Measurements from ENCODE around the gene CCDC30. TPM values are rescaled to one million over a fixed set of nuclear protein-coding genes. Genes with fewer than 3 reads are reported as not detected.

CCDC30 gene
- total RNA-seq, 1 donor from 2014 or later, result 2.0 TPM

DNA sequence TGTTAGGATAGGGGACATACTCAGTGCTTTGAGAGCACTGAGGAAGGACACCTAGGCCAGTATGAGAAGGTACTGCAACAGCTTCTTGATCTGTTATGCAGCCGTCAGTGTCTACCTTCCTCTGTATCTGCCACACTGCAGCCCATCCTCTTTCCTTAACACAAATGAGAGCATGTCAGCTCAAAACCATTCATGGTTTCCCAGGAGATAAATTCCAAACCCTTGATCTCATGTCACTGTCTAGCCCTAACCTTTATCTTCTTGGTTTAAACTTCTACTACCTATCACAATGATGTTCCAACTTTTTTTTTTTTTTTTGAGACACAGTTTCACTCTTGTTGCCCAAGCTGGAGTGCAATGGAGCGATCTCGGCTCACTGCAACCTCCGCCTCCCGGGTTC, 8.7 kb upstream of the CCDC30 start:
- Histone ChIP-seq H2AFZ (replicated peaks) (no peak overlapping the region), H3K4me1 (peaks cover 5% of the 10 kb centered on the region), H4K20me1 (ENCODE audit: low read depth) (no peaks in the 10 kb centered on the region), H3K27me3 (no peaks in the 10 kb centered on the region), H3K4me2 (no peak overlapping the region), H3K4me3 (no peak overlapping the region), H3K9ac (no peak overlapping the region), H3F3A (ENCODE audit: low read depth) (peaks cover 6% of the 10 kb centered on the region), H3K9me3 (ENCODE audit: low read depth) (no peaks in the 10 kb centered on the region), H3K36me3 (no peaks in the 10 kb centered on the region), H3K79me2 (ENCODE audit: low read depth) (peaks cover 20% of the 10 kb centered on the region), H3K27ac (no peak overlapping the region)
- Mint-ChIP-seq H3K36me3 (peaks cover 7% of the 10 kb centered on the region), H3K9me3 (no peaks in the 10 kb centered on the region), H3K27ac (no peak overlapping the region), H3K4me3 (no peak overlapping the region), H3K4me1 (peaks cover 17% of the 10 kb centered on the region), H3K27me3 (ENCODE audit: insufficient read depth, low read depth) (peaks cover 10% of the 10 kb centered on the region)
- TF ChIP-seq, protein P1, sequence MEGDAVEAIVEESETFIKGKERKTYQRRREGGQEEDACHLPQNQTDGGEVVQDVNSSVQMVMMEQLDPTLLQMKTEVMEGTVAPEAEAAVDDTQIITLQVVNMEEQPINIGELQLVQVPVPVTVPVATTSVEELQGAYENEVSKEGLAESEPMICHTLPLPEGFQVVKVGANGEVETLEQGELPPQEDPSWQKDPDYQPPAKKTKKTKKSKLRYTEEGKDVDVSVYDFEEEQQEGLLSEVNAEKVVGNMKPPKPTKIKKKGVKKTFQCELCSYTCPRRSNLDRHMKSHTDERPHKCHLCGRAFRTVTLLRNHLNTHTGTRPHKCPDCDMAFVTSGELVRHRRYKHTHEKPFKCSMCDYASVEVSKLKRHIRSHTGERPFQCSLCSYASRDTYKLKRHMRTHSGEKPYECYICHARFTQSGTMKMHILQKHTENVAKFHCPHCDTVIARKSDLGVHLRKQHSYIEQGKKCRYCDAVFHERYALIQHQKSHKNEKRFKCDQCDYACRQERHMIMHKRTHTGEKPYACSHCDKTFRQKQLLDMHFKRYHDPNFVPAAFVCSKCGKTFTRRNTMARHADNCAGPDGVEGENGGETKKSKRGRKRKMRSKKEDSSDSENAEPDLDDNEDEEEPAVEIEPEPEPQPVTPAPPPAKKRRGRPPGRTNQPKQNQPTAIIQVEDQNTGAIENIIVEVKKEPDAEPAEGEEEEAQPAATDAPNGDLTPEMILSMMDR (IDR thresholded peaks at IDR 0.05), result no peak
- TF ChIP-seq EZH2 (IDR thresholded peaks at IDR 0.05), result no peak
- TF ChIP-seq EZH2phosphoT487 (IDR thresholded peaks at IDR 0.05), result no peak
- no peak for DNase-seq (ENCODE audit: low spot score)

DNA sequence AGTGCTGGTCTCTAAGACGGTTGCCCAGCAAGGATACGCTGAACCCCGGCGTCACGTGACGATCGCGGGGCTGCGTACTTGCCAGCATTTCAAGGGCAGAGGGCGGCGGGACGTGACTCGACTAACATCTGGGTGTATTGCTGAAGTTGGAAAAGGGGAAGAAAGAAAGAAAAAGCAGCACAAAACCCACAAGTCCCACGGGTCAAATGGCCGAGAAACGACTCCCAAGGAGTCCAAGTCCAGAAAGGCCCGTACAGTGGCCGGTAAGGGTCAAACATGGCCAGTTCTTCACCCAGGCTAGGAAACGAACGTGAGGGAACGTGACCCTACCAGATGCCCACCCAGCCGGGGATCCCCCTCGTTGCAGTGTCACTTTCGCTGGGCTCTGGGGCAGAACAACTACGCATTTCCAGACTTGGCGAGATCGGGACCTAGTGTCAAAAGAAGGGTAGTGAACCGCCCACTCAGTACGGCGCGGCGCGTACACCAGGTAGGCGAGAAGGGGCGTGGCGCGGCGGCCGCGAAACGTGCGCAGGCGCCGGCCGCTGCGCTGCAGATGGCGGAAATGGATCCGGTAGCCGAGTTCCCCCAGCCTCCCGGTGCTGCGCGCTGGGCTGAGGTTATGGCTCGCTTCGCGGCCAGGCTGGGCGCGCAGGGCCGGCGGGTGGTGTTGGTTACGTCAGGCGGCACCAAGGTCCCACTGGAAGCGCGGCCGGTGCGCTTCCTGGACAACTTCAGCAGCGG, 6.9 kb upstream of the CCDC30 start, which contains the start of the genes PPCS and ZMYND12:
PPCS (plus strand) TSS at position 534 of the 744 bp plus-strand sequence; CDS start at position 557, 23 bp downstream.
ZMYND12 (minus strand) TSS at position 13 of the 744 bp plus-strand sequence. CDS start 25 bp downstream, outside the sequence.
- peak within 1 kb of the TSS; percentile 89 for H3K4me2 ChIP-seq
- TF ChIP-seq, protein P1 (IDR thresholded peaks at IDR 0.05), result peak; percentile 1
- TF ChIP-seq EZH2 (IDR thresholded peaks at IDR 0.05), result no peak
- H3K27ac ChIP-seq, result peak within 1 kb of the TSS; percentile 2
- H3K4me3 ChIP-seq, result peak within 1 kb of the TSS; percentile 85
- H3F3A ChIP-seq (ENCODE audit: low read depth), result peaks cover 15% of the 10 kb centered on the region
- peak within 1 kb of the TSS; percentile 95 for H2AFZ ChIP-seq (replicated peaks)
- no peaks in the 10 kb centered on the region for H4K20me1 ChIP-seq (ENCODE audit: low read depth)
- peaks cover 10% of the 10 kb centered on the region for H3K36me3 Mint-ChIP-seq
- no peaks in the 10 kb centered on the region for H3K9me3 Mint-ChIP-seq
- peaks cover 17% of the 10 kb centered on the region for H3K4me1 Mint-ChIP-seq
- H3K27me3 Mint-ChIP-seq (ENCODE audit: insufficient read depth, low read depth), result peaks cover 10% of the 10 kb centered on the region
- peaks cover 20% of the 10 kb centered on the region for H3K79me2 ChIP-seq (ENCODE audit: low read depth)
- H3K27me3 ChIP-seq, result no peaks in the 10 kb centered on the region
- H3K9me3 ChIP-seq (ENCODE audit: low read depth), result no peaks in the 10 kb centered on the region
- no peaks in the 10 kb centered on the region for H3K36me3 ChIP-seq
- H3K4me1 ChIP-seq, result peaks cover 5% of the 10 kb centered on the region
- peak within 1 kb of the TSS; percentile 88 for H3K4me3 Mint-ChIP-seq
- peak; percentile 91 for DNase-seq (ENCODE audit: low spot score)
- H3K9ac ChIP-seq, result peak within 1 kb of the TSS; percentile 59
- H3K27ac Mint-ChIP-seq, result peak within 1 kb of the TSS; percentile 20

DNA sequence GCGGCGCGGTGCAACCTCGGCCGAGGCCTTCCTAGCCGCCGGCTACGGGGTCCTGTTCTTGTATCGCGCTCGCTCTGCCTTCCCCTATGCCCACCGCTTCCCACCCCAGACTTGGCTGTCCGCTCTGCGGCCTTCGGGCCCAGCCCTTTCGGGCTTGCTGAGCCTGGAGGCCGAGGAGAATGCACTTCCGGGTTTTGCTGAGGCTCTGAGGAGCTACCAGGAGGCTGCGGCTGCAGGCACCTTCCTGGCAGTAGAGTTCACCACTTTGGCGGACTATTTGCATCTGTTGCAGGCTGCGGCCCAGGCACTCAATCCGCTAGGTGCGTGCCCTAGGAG, 6.4 kb upstream of the CCDC30 start:
- Mint-ChIP-seq H3K36me3 (peaks cover 10% of the 10 kb centered on the region), H3K27me3 (ENCODE audit: insufficient read depth, low read depth) (peaks cover 10% of the 10 kb centered on the region), H3K4me3 (peak overlapping the region; percentile 88), H3K9me3 (no peaks in the 10 kb centered on the region), H3K4me1 (peaks cover 19% of the 10 kb centered on the region), H3K27ac (no peak overlapping the region)
- peaks cover 5% of the 10 kb centered on the region for H3K4me1 ChIP-seq
- no peak for TF ChIP-seq EZH2phosphoT487 (IDR thresholded peaks at IDR 0.05)
- TF ChIP-seq, protein P1 (IDR thresholded peaks at IDR 0.05), result peak; percentile 1
- H3K79me2 ChIP-seq (ENCODE audit: low read depth), result peaks cover 20% of the 10 kb centered on the region
- no peaks in the 10 kb centered on the region for H4K20me1 ChIP-seq (ENCODE audit: low read depth)
- peak overlapping the region; percentile 59 for H3K9ac ChIP-seq
- peak overlapping the region; percentile 85 for H3K4me3 ChIP-seq
- H3K36me3 ChIP-seq, result no peaks in the 10 kb centered on the region
- H2AFZ ChIP-seq (replicated peaks), result peak overlapping the region; percentile 95
- H3K4me2 ChIP-seq, result peak overlapping the region; percentile 89
- DNase-seq (ENCODE audit: low spot score), result no peak
- H3F3A ChIP-seq (ENCODE audit: low read depth), result peaks cover 16% of the 10 kb centered on the region
- no peaks in the 10 kb centered on the region for H3K27me3 ChIP-seq
- peak overlapping the region; percentile 2 for H3K27ac ChIP-seq
- no peaks in the 10 kb centered on the region for H3K9me3 ChIP-seq (ENCODE audit: low read depth)

All from neural progenitor cell (in vitro differentiated cells).